Measurements from ENCODE around the gene NCAPG2. TPM values are rescaled to one million over a fixed set of nuclear protein-coding genes. Genes with fewer than 3 reads are reported as not detected.
A peak's percentile ranks its signal among the peaks of the same experiment; 100 is the strongest.
"Not testable (repeated sequence)": the region's sequence is repeated elsewhere in the genome, so short reads cannot be mapped to it uniquely, and the experiment has no call there.

Gene NCAPG2
- total RNA-seq, 1 experiment from 2014 or later = 41.4 TPM

DNA sequence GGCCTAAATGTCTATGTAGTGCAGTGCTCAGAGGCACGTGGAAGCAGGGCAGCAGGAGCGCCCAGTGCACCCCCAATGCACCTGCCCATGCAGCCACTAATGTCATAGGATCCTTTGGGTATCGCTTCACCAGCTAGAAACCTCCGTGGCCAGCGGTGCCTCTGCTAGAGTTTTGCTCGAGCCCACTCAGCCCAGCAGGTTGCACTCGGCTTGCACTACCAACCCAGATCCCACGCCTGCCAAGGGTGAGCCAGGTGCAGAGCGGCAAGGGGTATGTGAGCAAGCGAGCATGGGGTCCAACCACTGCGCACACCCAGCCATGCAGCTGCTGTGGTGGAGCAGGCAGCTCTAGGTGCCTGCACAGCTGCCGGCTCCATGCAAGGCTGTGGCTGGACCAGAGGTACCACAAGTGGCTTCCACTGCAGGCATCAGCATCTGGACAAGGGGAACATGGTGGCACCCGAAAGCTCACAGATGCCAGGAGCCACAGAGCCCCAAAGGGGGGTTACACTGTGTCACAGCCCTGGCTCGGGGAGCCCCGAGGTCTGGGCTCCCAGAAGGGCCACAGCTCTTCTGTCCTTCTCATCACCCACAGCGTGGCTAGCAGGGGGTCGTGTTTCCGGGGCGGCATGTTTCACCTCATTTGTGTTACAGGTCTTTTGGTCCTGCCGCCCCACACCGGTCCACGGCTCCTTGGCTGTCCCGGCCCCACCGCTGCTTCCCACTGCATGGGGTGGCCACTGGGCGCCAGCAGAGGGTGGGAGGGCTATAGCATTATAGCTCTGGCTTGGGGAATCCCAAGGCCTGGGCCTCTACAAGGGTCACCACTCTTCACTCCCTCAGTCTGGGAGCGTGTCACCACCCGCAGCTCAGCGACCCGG lies 2.3 kb upstream of the NCAPG2 start:
- no peak for DNase-seq (ENCODE audit: low spot score)

GRCh38 chr7:158706273-158706704 lies 1.7 kb upstream of the NCAPG2 start:
- DNase-seq (ENCODE audit: low spot score) = no peak

- DNase-seq (ENCODE audit: low spot score) = no peak
Observed at GRCh38 chr7:158705234-158705850, 738 bp upstream of the NCAPG2 start.

- not testable (repeated sequence) for DNase-seq (ENCODE audit: low spot score)
Observed at GRCh38 chr7:158703679-158704523, 703 bp downstream of the NCAPG2 start.

GRCh38 chr7:158702944-158703343 lies 1.7 kb downstream of the NCAPG2 start:
- no peak for DNase-seq (ENCODE audit: low spot score)

- DNase-seq (ENCODE audit: low spot score) = no peak
Observed at GRCh38 chr7:158702196-158702595, 2.4 kb downstream of the NCAPG2 start.

- no peak for DNase-seq (ENCODE audit: low spot score)
Observed at GRCh38 chr7:158700008-158700407, 4.6 kb downstream of the NCAPG2 start.

DNA sequence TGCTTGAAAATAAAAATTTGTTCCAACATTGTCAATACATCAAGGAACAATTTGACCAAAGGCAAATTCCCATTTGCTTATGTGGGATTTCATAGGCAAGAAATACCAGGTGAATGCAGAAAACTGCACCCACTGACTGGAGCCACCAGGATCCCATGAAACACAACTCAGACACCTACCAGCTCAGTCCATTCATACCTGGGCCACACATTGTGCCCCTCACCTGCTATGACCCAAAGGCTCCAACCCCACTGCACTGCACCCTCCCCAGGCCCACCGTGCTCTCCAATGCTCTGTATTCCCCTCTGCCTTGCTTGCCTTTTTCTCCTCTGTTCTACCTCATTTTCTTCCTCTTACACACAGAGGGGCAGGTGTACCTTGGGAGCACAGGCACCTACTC lies 5.3 kb downstream of the NCAPG2 start:
- DNase-seq (ENCODE audit: low spot score) = no peak

GRCh38 chr7:158698657-158699195 lies 5.9 kb downstream of the NCAPG2 start:
- DNase-seq (ENCODE audit: low spot score) = no peak

DNA sequence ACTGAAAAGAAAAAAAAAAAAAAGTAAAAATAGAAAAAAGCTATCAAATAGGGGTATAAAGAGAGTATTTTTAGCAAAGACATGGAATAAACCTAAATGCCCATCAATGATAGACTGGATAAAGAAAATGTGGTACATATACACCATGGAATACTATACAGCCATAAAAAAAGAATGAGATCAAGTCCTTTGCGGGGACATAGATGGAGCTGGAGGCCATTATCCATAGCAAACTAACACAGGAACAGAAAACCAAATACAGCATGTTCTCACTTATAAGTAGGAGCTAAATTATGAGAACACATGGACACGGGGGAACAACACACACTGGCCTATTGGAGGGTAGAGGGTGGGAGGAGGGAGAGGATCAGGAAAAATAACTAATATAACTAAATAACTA lies 7.0 kb downstream of the NCAPG2 start:
- DNase-seq (ENCODE audit: low spot score) = not testable (repeated sequence)

- DNase-seq (ENCODE audit: low spot score) = peak; percentile 71
Observed at GRCh38 chr7:158695726-158696452, 8.7 kb downstream of the NCAPG2 start.

DNA sequence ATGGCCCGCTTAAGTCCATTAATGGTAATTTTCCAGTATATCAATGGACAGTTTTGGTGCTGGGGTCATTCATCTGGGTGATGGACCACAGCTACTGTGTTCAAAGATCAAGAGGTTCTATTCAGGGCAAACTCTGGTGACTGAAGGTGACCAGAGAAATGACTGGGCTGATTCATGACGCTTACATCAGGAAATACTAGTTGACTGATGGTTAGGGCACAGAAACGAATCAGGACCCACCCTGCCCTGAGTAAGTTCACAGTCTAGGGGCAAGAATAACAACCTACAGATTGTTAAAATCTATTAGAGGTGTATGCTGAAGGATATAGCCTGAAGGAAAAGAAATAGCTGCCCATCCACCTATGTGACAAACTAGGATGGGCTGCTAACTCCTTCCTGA lies 9.5 kb downstream of the NCAPG2 start:
- no peak for DNase-seq (ENCODE audit: low spot score)

GRCh38 chr7:158694650-158695049 lies 10.0 kb downstream of the NCAPG2 start:
- no peak for DNase-seq (ENCODE audit: low spot score)

DNA sequence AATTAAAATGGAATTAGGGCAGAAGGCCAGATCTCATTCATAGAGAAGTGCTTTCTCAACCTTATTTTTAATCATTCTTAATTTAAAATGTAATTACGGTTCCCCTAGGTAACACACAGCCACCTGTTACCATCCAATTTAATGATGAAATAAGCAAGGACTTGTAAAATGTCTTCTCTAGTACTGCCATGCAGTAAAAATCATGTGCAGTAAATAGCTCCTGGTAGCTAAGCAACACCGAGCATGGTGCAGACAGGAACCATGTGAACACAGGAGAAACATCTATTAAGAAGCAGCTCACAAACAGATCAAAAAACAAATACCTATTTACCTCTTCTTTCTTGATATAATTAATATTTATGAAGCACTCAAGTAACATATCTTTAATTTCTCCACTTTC lies 15.1 kb downstream of the NCAPG2 start:
- DNase-seq (ENCODE audit: low spot score) = no peak

GRCh38 chr7:158687406-158687805 lies 17.2 kb downstream of the NCAPG2 start:
- DNase-seq (ENCODE audit: low spot score) = no peak

- no peak for DNase-seq (ENCODE audit: low spot score)
Observed at GRCh38 chr7:158685693-158686092, 18.9 kb downstream of the NCAPG2 start.

GRCh38 chr7:158684329-158684728 lies 20.3 kb downstream of the NCAPG2 start:
- no peak for DNase-seq (ENCODE audit: low spot score)

GRCh38 chr7:158683541-158683940 lies 21.1 kb downstream of the NCAPG2 start:
- DNase-seq (ENCODE audit: low spot score) = no peak

GRCh38 chr7:158682456-158682855 lies 22.1 kb downstream of the NCAPG2 start:
- DNase-seq (ENCODE audit: low spot score) = no peak

DNA sequence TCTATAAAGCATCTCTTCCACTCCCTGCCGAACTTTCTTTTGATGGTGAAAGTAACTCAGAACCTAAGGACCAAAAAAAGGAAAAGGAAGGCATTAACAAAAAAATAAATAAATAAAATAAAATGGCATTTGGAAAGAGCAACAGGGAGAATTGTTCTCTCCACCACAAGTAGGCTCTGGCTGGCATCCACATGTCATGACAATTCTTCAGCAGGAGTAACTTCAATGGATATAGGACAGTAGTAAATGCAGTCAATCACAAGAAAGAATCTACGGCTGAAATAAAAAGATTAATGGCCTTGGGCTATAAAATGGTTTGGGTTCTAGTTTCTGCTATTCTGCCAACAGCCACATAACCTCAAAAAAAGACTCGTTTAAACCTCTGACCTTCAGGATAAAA lies 23.9 kb downstream of the NCAPG2 start:
- no peak for DNase-seq (ENCODE audit: low spot score)

- DNase-seq (ENCODE audit: low spot score) = no peak
Observed at GRCh38 chr7:158676906-158677305, 27.7 kb downstream of the NCAPG2 start.

Measured in A172 (cell line).